H1 (cell line): Measurements from ENCODE around the gene ARHGAP8. TPM values are rescaled to one million over a fixed set of nuclear protein-coding genes. Genes with fewer than 3 reads are reported as not detected.

Source experiments
- CTCF ChIA-PET: fragments of 300-600 bp; sonication (Branson Sonifier 250); formaldehyde crosslinking; loops from one replicate; lab custom pipeline; 2021; ENCODE audit not compliant: partially characterized antibody; lab: Charles Lee
- POLR2A ChIA-PET: fragments of 300-600 bp; sonication (Branson Sonifier 250); formaldehyde crosslinking; loops from one replicate; lab custom pipeline; 2021; ENCODE audit warnings: inconsistent platforms; ENCODE audit not compliant: partially characterized antibody; lab: Charles Lee
- DNase-seq, 2 experiments: peaks; one replicate each; pipeline versions ENCODE4 v3.0.0 to v3.0.0-alpha.2; 2010 to 2022; ENCODE audit warnings: low spot score in 2 of 2, low read depth in 1 of 2, mixed read lengths in 1 of 2
- FAIRE-seq: peaks from 2 replicates; lab custom pipeline; 2011; peaks lifted over from hg19 to GRCh38; lab: Jason Lieb, UNC
- H2AFZ ChIP-seq: 2 replicates; pipeline ENCODE4 v1.8.1; 2012; ENCODE audit warnings: low read length, inconsistent platforms
- H2AK5ac ChIP-seq: 2 replicates; pipeline ENCODE4 v1.6.1; 2013; ENCODE audit warnings: low read depth, low read length
- H2BK120ac ChIP-seq: replicated peaks from 2 replicates; pipeline ENCODE3; 2013; ENCODE audit warnings: low read depth, low read length, inconsistent platforms
- H2BK12ac ChIP-seq: 2 replicates; pipeline ENCODE4 v1.6.1; 2013; ENCODE audit warnings: low read depth, low read length
- H2BK15ac ChIP-seq: 2 replicates; pipeline ENCODE4 v1.6.1; 2013; ENCODE audit warnings: low read length
- H2BK20ac ChIP-seq: 2 replicates; pipeline ENCODE4 v1.6.1; 2013; ENCODE audit warnings: low read length
- H2BK5ac ChIP-seq: 2 replicates; pipeline ENCODE4 v1.6.1; 2013; ENCODE audit warnings: low read depth, low read length
- H3K14ac ChIP-seq: 2 replicates; pipeline ENCODE4 v1.6.1; 2013; ENCODE audit warnings: inconsistent platforms; ENCODE audit not compliant: insufficient read length
- H3K18ac ChIP-seq: 2 replicates; pipeline ENCODE4 v1.6.1; 2013; ENCODE audit warnings: low read length; ENCODE audit errors: extremely low read depth
- H3K23ac ChIP-seq: 2 replicates; pipeline ENCODE4 v1.6.1; 2013; ENCODE audit warnings: inconsistent platforms; ENCODE audit not compliant: insufficient read length
- H3K23me2 ChIP-seq: 2 replicates; pipeline ENCODE4 v1.6.1; 2013; ENCODE audit warnings: low read depth, low read length
- H3K27ac ChIP-seq: 2 replicates; pipeline ENCODE4 v1.6.1; 2011; ENCODE audit warnings: low read depth, low read length, inconsistent platforms
- H3K27me3 ChIP-seq, 4 experiments: replicated peaks in 1 of 4; 1 replicate in 1 of 4; 2 replicates in 3 of 4; pipeline versions ENCODE4 v1.6.1 to v1.8.1; 2011 to 2013; ENCODE audit warnings: low read length in 3 of 4, mild to moderate bottlenecking in 3 of 4, inconsistent platforms in 2 of 4, mixed read lengths in 2 of 4, moderate library complexity in 1 of 4; ENCODE audit not compliant: control insufficient read depth in 3 of 4, insufficient read depth in 3 of 4; ENCODE audit errors: extremely low read depth in 1 of 4
- H3K36me3 ChIP-seq, 4 experiments: 2 replicates each; pipeline versions ENCODE4 v1.6.1 to v1.8.1; 2011 to 2013; ENCODE audit warnings: mild to moderate bottlenecking in 4 of 4, low read length in 3 of 4, moderate library complexity in 2 of 4, control low read depth in 1 of 4, inconsistent platforms in 1 of 4; ENCODE audit not compliant: insufficient read depth in 4 of 4, control insufficient read depth in 2 of 4
- H3K4ac ChIP-seq: replicated peaks from 2 replicates; pipeline ENCODE3; 2013; ENCODE audit warnings: low read length, low read depth, mixed read lengths, inconsistent platforms; ENCODE audit not compliant: insufficient read length
- H3K4me1 ChIP-seq, 4 experiments: replicated peaks in 1 of 4; 1 replicate in 1 of 4; 2 replicates in 3 of 4; pipeline versions ENCODE4 v1.6.1 to v1.8.1; 2011 to 2013; ENCODE audit warnings: low read length in 3 of 4, inconsistent platforms in 2 of 4, mixed read lengths in 1 of 4; ENCODE audit not compliant: insufficient read depth in 4 of 4, control insufficient read depth in 3 of 4
- H3K4me2 ChIP-seq, 2 experiments: 2 replicates each; pipeline versions ENCODE4 v1.6.1 to v1.8.1; 2011 to 2013; ENCODE audit warnings: low read depth in 2 of 2, low read length in 2 of 2, control low read depth in 1 of 2, inconsistent platforms in 1 of 2, mild to moderate bottlenecking in 1 of 2; ENCODE audit not compliant: insufficient read depth in 1 of 2
- H3K4me3 ChIP-seq, 4 experiments: fragments of 200-600, 300-600 bp in 1 of 4; sonication (generic), shearing (Covaris generic), sonication (Bioruptor Twin) in 1 of 4; 2 replicates each; pipeline versions ENCODE4 v1.5.1 to v1.8.1; 2011 to 2016; ENCODE audit warnings: low read length in 4 of 4, low read depth in 3 of 4, control low read depth in 2 of 4, inconsistent platforms in 2 of 4, mild to moderate bottlenecking in 2 of 4, mixed read lengths in 1 of 4, moderate library complexity in 1 of 4; ENCODE audit not compliant: insufficient read depth in 2 of 4; ENCODE audit errors: extremely low read depth in 1 of 4
- H3K56ac ChIP-seq: replicated peaks from 2 replicates; pipeline ENCODE3; 2013; ENCODE audit warnings: low read depth, mild to moderate bottlenecking, mixed read lengths, low read length, inconsistent platforms; ENCODE audit not compliant: insufficient read length
- H3K79me1 ChIP-seq: 2 replicates; pipeline ENCODE4 v1.6.1; 2013; ENCODE audit warnings: low read depth, low read length, control low read depth
- H3K79me2 ChIP-seq, 2 experiments: 2 replicates each; pipeline versions ENCODE4 v1.6.1 to v1.8.1; 2012 to 2013; ENCODE audit warnings: low read length in 2 of 2, mild to moderate bottlenecking in 2 of 2, inconsistent platforms in 1 of 2; ENCODE audit not compliant: insufficient read depth in 2 of 2, control insufficient read depth in 1 of 2
- H3K9ac ChIP-seq, 4 experiments: replicated peaks in 1 of 4; 1 replicate in 1 of 4; 2 replicates in 3 of 4; pipeline versions ENCODE4 v1.6.1 to v1.8.1; 2011 to 2013; ENCODE audit warnings: low read depth in 3 of 4, low read length in 3 of 4, control low read depth in 2 of 4, mild to moderate bottlenecking in 2 of 4, moderate library complexity in 2 of 4, inconsistent platforms in 1 of 4; ENCODE audit errors: extremely low read depth in 1 of 4
- H3K9me3 ChIP-seq, 2 experiments: 2 replicates each; pipeline versions ENCODE4 v1.6.1 to v1.8.1; 2012 to 2013; ENCODE audit warnings: mild to moderate bottlenecking in 2 of 2, moderate library complexity in 2 of 2, control low read depth in 1 of 2, inconsistent platforms in 1 of 2, low read depth in 1 of 2, low read length in 1 of 2, mixed read lengths in 1 of 2; ENCODE audit not compliant: insufficient read depth in 2 of 2
- H4K20me1 ChIP-seq, 2 experiments: replicated peaks in 1 of 2; 2 replicates each; pipeline versions ENCODE3 to v1.8.1; 2011 to 2013; ENCODE audit warnings: inconsistent platforms in 2 of 2, low read length in 2 of 2, mild to moderate bottlenecking in 1 of 2; ENCODE audit not compliant: insufficient read depth in 2 of 2, control insufficient read depth in 1 of 2
- H4K5ac ChIP-seq: 2 replicates; pipeline ENCODE4 v1.6.1; 2013; ENCODE audit warnings: low read length, low read depth, mixed read lengths, inconsistent platforms; ENCODE audit not compliant: insufficient read length
- H4K8ac ChIP-seq: 2 replicates; pipeline ENCODE4 v1.8.0; 2013; ENCODE audit warnings: mild to moderate bottlenecking, moderate library complexity, low read length, inconsistent platforms; ENCODE audit not compliant: insufficient read depth; ENCODE audit errors: extremely low read depth
- H4K91ac ChIP-seq: replicated peaks from 2 replicates; pipeline ENCODE3; 2013; ENCODE audit warnings: low read length, mixed read lengths, inconsistent platforms; ENCODE audit not compliant: insufficient read length
- ATF2 ChIP-seq: IDR thresholded peaks from 2 replicates; pipeline ENCODE4 v1.6.1; 2012; ENCODE audit warnings: low read length, inconsistent platforms
- BACH1 ChIP-seq: IDR thresholded peaks from 2 replicates; pipeline ENCODE4 v1.6.1; 2012; ENCODE audit warnings: low read length, improper control_type of control experiment
- CBX8 ChIP-seq: fragments of 300-800, 300-1000 bp; sonication (generic); IDR thresholded peaks from 2 replicates; pipeline ENCODE4 v1.7.1; 2016; ENCODE audit warnings: low read depth, low read length, borderline replicate concordance
- CEBPB ChIP-seq: IDR thresholded peaks from 2 replicates; pipeline ENCODE4 v1.6.1; 2012; ENCODE audit warnings: low read depth, low read length
- EZH2 ChIP-seq: fragments of 200-600 bp; sonication (generic); IDR thresholded peaks from 2 replicates; pipeline ENCODE4 v1.7.1; 2012; ENCODE audit warnings: low read depth, mild to moderate bottlenecking, moderate library complexity, low read length, inconsistent platforms; ENCODE audit not compliant: severe bottlenecking
- FOSL1 ChIP-seq: IDR thresholded peaks from 2 replicates; pipeline ENCODE4 v1.6.1; 2011; ENCODE audit warnings: mild to moderate bottlenecking, low read depth, low read length, moderate library complexity; ENCODE audit not compliant: insufficient read depth
- HDAC6 ChIP-seq: IDR thresholded peaks from one replicate; pipeline ENCODE4 v1.7.1; 2012; ENCODE audit warnings: low read depth, mild to moderate bottlenecking, inconsistent platforms, low read length, moderate library complexity
- JUND ChIP-seq: IDR thresholded peaks from 2 replicates; pipeline ENCODE4 v1.6.1; 2011; ENCODE audit warnings: mild to moderate bottlenecking, improper control_type of control experiment, low read length
- TAF7 ChIP-seq: optimal IDR thresholded peaks from 2 replicates; pipeline ENCODE3; 2011; ENCODE audit warnings: low read depth, mild to moderate bottlenecking, inconsistent platforms, low read length, moderate library complexity, borderline replicate concordance
- WGBS, 2 experiments: shearing (Covaris generic) in 1 of 2; methylation state at CpG; one replicate each; pipeline versions ENCODE4 v1.1.6 to v1.1.7; 2013 to 2015; ENCODE audit warnings: low lambda C conversion rate in 2 of 2, mixed read lengths in 2 of 2, inconsistent platforms in 1 of 2, low coverage in 1 of 2, missing lambda C conversion rate in 1 of 2; ENCODE audit not compliant: insufficient replicate concordance in 2 of 2, insufficient coverage in 1 of 2, insufficient read length in 1 of 2; ENCODE audit errors: extremely low coverage in 1 of 2, missing lambda C conversion rate in 1 of 2; 5-methylcytosine and 5-hydroxymethylcytosine counted together
- polyA plus RNA-seq, 7 experiments: library from polyadenylated mRNA; depleted of rRNA in 3 of 7; stranded (reverse) in 5 of 7; unstranded in 2 of 7; fragments of >200 nt in 5 of 7; fragments of 200-250 nt in 2 of 7; gene quantifications; 1 replicate in 5 of 7; 2 replicates in 1 of 7; 4 replicates in 1 of 7; pipeline versions ENCODE4 v1.2.1 to v1.2.3, GENCODE V29; 2011 to 2013; ENCODE audit warnings: missing spikeins in 2 of 7, mixed read lengths in 2 of 7
- total RNA-seq: library from RNA; stranded (reverse); fragmentation: NEBNext Ultra II Directional; extraction: Animal tissue kit (Norgen Biotek cat#: 25700); gene quantifications from 2 replicates; pipeline ENCODE4 v1.2.1, GENCODE V29; 2021

Gene ARHGAP8
- total and polyA plus RNA-seq, 2 of the 8 experiments (the other 6 are each of a cell fraction or from before 2014, with no cell fraction given), result 35.6 to 47.7 TPM

- no peak overlapping the region for H3K9ac ChIP-seq
- peaks cover 0 to 10% (median 5%) of the 10 kb centered on the region in 4 experiments; a peak in 6 of 7 replicates for H3K4me1 ChIP-seq
- no peaks in the 10 kb centered on the region for H3K27me3 ChIP-seq
- H3K79me2 ChIP-seq, result no peaks in the 10 kb centered on the region
- no peak overlapping the region for H2BK15ac ChIP-seq
- H4K20me1 ChIP-seq, result no peaks in the 10 kb centered on the region
- DNase-seq, result no peak
- no peak overlapping the region for H2AFZ ChIP-seq
- no peak overlapping the region for H4K91ac ChIP-seq
- H3K23me2 ChIP-seq, result no peaks in the 10 kb centered on the region; the same call in 1 of the 2 replicates
- no peak overlapping the region for H3K4ac ChIP-seq
- H2BK5ac ChIP-seq, result no peak overlapping the region
- no peak overlapping the region for H2BK120ac ChIP-seq
- H3K79me1 ChIP-seq, result no peaks in the 10 kb centered on the region; the same call in 1 of the 2 replicates
- H4K8ac ChIP-seq, result no peak overlapping the region
- CTCF ChIA-PET, result interaction anchor here (0.6 to 1.7 kb wide), 6 partner anchors 43 to 1444 kb away, joined by 3 to 6 read pairs (median 4); no protein-coding TSS in a partner anchor
- H3K27ac ChIP-seq, result no peak overlapping the region
- no peak for FAIRE-seq
- H3K36me3 ChIP-seq, result peaks cover 0 to 9% (median 4%) of the 10 kb centered on the region in 4 experiments; a peak in 4 of 8 replicates
- no peak overlapping the region for H2BK12ac ChIP-seq
- H3K9me3 ChIP-seq, result peaks cover 8 to 10% of the 10 kb centered on the region in 2 experiments
- no peak overlapping the region for H3K18ac ChIP-seq
- 96% methylated on average over 3 of the region's 3 CpGs; no CpG with 5 or more reads in 1 of the 2 experiments for WGBS, 2 experiments
- POLR2A ChIA-PET, result no interaction called here
- H3K14ac ChIP-seq, result no peak overlapping the region
- no peak overlapping the region for H3K4me2 ChIP-seq
- no peak overlapping the region for H3K23ac ChIP-seq
- no peak overlapping the region for H4K5ac ChIP-seq
- H3K4me3 ChIP-seq, result no peak overlapping the region
- H3K56ac ChIP-seq, result no peak overlapping the region
- H2AK5ac ChIP-seq, result no peak overlapping the region
- TF ChIP-seq FOSL1 (no peak), TAF7 (no peak), JUND (no peak), BACH1 (no peak), ATF2 (no peak), CEBPB (no peak), CBX8 (no peak), EZH2 (no peak), HDAC6 (no peak)
- no peak overlapping the region for H2BK20ac ChIP-seq
Observed at GRCh38 chr22:44871782-44872181, 119.4 kb downstream of the ARHGAP8 start.
